NT2/D1 (cell line): Measurements from ENCODE around the gene MUC5B.

Experiments
- DNase-seq: peaks from one replicate; pipeline ENCODE4 v3.0.0-alpha.2; 2011; ENCODE audit warnings: low read depth, low spot score
- H3K27me3 ChIP-seq: 2 replicates; pipeline ENCODE4 v1.6.0; 2011; ENCODE audit warnings: mild to moderate bottlenecking; ENCODE audit not compliant: insufficient read length, insufficient read depth
- H3K36me3 ChIP-seq: 2 replicates; pipeline ENCODE4 v1.6.1; 2011; ENCODE audit warnings: mild to moderate bottlenecking, low read length, mixed read lengths; ENCODE audit not compliant: insufficient read depth, insufficient read length
- H3K4me1 ChIP-seq: 2 replicates; pipeline ENCODE4 v1.5.1; 2011; ENCODE audit not compliant: insufficient read depth, insufficient read length
- H3K4me3 ChIP-seq: 2 replicates; pipeline ENCODE4 v1.5.1; 2011; ENCODE audit warnings: low read depth; ENCODE audit not compliant: insufficient read length
- H3K9ac ChIP-seq: 2 replicates; pipeline ENCODE4 v1.6.0; 2011; ENCODE audit warnings: low read depth; ENCODE audit not compliant: insufficient read length
- H3K9me3 ChIP-seq: 2 replicates; pipeline ENCODE4 v1.5.1; 2011; ENCODE audit warnings: mild to moderate bottlenecking, low read length; ENCODE audit not compliant: insufficient read depth
- SUZ12 ChIP-seq: IDR thresholded peaks from 2 replicates; pipeline ENCODE4 v1.6.1; 2011; ENCODE audit not compliant: insufficient read length, insufficient read depth; ENCODE audit errors: extremely low read depth
- YY1 ChIP-seq: IDR thresholded peaks from 2 replicates; pipeline ENCODE4 v1.6.1; 2011; ENCODE audit not compliant: insufficient read length, insufficient read depth
- ZNF274 ChIP-seq: IDR thresholded peaks from 2 replicates; pipeline ENCODE4 v1.6.1; 2011; ENCODE audit warnings: mild to moderate bottlenecking, low read depth, low read length

Gene MUC5B

DNA sequence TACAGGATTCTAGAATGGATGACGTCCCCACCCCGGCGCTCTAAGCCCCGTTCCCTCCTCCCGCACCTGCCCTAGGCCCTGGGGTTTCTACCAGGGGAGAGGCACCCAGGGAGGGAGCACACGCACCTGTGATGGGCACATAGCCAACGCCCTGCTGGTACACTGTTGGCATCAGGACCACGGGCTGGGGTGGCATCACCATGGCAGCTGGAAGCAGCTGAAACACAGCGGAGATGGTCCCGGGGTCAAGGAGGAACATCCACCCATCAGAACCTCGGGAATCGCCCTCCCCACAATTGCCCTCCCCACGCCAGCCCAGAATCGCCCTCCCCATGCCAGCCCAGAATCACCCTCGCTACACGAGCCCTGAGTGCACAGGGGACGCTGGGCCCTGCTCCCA lies 63.0 kb downstream of the MUC5B start:
- H3K4me1 ChIP-seq: no peaks in the 10 kb centered on the region
- no peak overlapping the region for H3K9ac ChIP-seq
- no peak for TF ChIP-seq YY1
- no peak for TF ChIP-seq SUZ12
- TF ChIP-seq ZNF274: no peak
- DNase-seq: no peak
- no peaks in the 10 kb centered on the region for H3K27me3 ChIP-seq
- H3K9me3 ChIP-seq: peaks cover 10% of the 10 kb centered on the region; the same call in 1 of the 2 replicates
- H3K4me3 ChIP-seq: no peak overlapping the region
- H3K36me3 ChIP-seq: peaks cover 80% of the 10 kb centered on the region

DNA sequence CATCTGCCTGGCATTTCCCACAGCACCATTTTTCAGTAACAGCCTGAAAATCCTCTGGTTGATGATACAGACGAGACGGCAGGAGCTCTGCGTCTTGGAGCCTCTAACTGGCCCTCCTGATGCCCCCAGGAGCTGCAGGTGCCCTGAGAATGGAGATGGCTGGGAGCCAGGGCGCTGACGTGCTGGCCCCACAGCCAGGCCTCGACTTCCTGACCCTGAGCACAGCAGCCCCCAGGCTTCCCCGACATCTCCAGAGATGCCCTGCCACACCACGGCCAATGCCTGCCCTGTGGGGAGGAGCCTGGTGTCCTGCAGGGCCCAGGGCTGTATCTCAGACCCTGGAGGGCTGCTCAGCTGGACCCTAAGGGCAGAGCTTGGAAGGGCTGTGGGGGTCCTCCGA lies 65.1 kb downstream of the MUC5B start:
- no peaks in the 10 kb centered on the region for H3K4me1 ChIP-seq
- TF ChIP-seq ZNF274 (no peak), SUZ12 (no peak), YY1 (no peak)
- H3K4me3 ChIP-seq: no peak overlapping the region
- H3K9ac ChIP-seq: no peak overlapping the region
- H3K27me3 ChIP-seq: no peaks in the 10 kb centered on the region
- H3K36me3 ChIP-seq: peaks cover 76% of the 10 kb centered on the region
- DNase-seq: no peak
- peaks cover 10% of the 10 kb centered on the region; the same call in 1 of the 2 replicates for H3K9me3 ChIP-seq

DNA sequence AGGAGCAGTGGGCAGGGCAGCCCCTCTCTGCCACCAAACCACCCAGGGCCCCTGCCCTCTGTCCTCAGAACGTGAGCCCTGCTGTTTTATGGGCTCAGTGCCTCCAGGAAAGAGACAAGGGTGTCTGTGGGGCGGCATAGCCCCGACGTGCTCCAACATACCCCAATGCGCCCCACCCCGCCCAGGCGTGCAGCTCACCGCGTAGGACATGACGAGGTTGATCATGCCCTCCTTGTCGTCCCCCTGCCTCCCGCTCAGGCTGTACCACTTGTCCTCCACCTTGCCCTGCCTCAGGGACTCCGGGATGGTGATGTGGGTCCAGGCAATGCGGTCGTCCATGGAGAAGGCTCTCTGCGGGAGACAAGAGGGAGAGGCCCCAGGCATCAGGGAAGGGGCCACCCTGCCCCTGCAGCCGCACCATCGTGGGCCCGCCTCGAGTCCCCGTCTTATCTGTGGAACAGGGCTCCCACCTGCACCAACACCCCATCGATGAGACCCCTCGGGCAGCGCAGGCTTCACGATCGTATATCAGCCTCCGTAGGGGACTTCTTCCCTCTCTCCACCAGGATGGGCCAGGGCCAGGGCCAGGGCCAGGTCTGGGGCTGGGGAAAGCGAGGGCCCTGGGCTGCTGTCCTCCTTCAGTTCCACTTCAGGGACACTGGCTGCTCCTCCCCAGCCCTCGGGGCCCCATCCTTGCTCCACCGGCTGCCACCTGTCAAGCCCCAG lies 65.7 kb downstream of the MUC5B start:
- no peak overlapping the region for H3K4me3 ChIP-seq
- DNase-seq: no peak
- no peak overlapping the region for H3K9ac ChIP-seq
- peaks cover 77% of the 10 kb centered on the region for H3K36me3 ChIP-seq
- H3K27me3 ChIP-seq: no peaks in the 10 kb centered on the region
- no peaks in the 10 kb centered on the region for H3K4me1 ChIP-seq
- H3K9me3 ChIP-seq: peaks cover 10% of the 10 kb centered on the region; the same call in 1 of the 2 replicates
- TF ChIP-seq SUZ12: no peak
- no peak for TF ChIP-seq ZNF274
- TF ChIP-seq YY1: no peak

GRCh38 chr11:1289211-1289935 lies 66.5 kb downstream of the MUC5B start:
- DNase-seq: no peak
- peaks cover 74% of the 10 kb centered on the region for H3K36me3 ChIP-seq
- no peaks in the 10 kb centered on the region for H3K4me1 ChIP-seq
- TF ChIP-seq ZNF274: no peak
- TF ChIP-seq YY1: no peak
- TF ChIP-seq SUZ12: no peak
- H3K9me3 ChIP-seq: peaks cover 10% of the 10 kb centered on the region; the same call in 1 of the 2 replicates
- no peaks in the 10 kb centered on the region for H3K27me3 ChIP-seq
- H3K4me3 ChIP-seq: no peak overlapping the region
- H3K9ac ChIP-seq: no peak overlapping the region

GRCh38 chr11:1290052-1291040 lies 67.5 kb downstream of the MUC5B start:
- H3K9ac ChIP-seq: no peak overlapping the region

DNA sequence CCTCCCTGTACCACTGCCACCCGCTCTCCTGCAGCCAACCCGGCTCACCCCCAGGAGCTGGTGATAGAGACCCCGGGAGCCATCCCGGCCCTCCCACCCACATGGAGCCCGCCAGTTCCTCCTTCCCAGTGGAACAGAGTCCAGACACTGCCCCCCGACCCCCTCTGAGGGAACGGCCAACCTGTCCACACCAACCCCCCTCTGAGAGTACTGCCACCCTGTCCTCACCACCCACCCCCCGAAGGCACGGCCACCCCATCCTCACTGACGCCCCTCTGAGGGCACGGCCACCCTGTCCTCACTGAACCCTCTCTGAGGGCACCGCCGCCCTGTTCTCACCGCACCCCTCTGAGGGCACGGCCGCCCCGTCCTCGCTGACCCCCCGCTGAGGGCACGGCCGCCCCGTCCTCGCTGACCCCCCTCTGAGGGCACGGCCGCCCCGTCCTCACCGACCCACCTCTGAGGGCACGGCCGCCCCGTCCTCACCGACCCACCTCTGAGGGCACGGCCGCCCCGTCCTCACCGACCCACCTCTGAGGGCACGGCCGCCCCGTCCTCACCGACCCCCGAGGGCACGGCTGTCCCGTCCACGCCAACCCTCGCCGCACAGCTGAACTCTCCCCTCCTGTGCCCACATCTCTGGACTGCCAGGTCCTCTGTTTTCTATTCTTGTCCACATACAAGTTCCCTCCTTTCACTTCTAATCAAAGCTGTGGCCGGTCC lies 68.6 kb downstream of the MUC5B start:
- no peak for TF ChIP-seq YY1
- no peak for TF ChIP-seq ZNF274
- no peak for TF ChIP-seq SUZ12
- H3K4me1 ChIP-seq: no peaks in the 10 kb centered on the region
- peaks cover 10% of the 10 kb centered on the region; the same call in 1 of the 2 replicates for H3K9me3 ChIP-seq
- H3K9ac ChIP-seq: no peak overlapping the region
- H3K36me3 ChIP-seq: peaks cover 69% of the 10 kb centered on the region
- no peaks in the 10 kb centered on the region for H3K27me3 ChIP-seq
- no peak for DNase-seq
- H3K4me3 ChIP-seq: no peak overlapping the region

More at GRCh38 chr11:1290052-1291040, 67.5 kb downstream of the MUC5B start:
- H3K4me3 ChIP-seq: no peak overlapping the region
- H3K9me3 ChIP-seq: peaks cover 10% of the 10 kb centered on the region; the same call in 1 of the 2 replicates
- no peaks in the 10 kb centered on the region for H3K27me3 ChIP-seq
- no peaks in the 10 kb centered on the region for H3K4me1 ChIP-seq
- TF ChIP-seq SUZ12: no peak
- no peak for TF ChIP-seq YY1
- TF ChIP-seq ZNF274: no peak
- H3K36me3 ChIP-seq: peaks cover 71% of the 10 kb centered on the region
- DNase-seq: no peak
